ENCODE measurements around the gene USP19. TPM values are rescaled to one million over a fixed set of nuclear protein-coding genes. Genes with fewer than 3 reads are reported as not detected.
A peak's percentile ranks its signal among the peaks of the same experiment; 100 is the strongest.

Gene USP19
- total RNA-seq, 2 experiments from 2014 or later, result 77.8 to 78.2 TPM

- no peaks in the 10 kb centered on the region for H3K9me3 Mint-ChIP-seq
- DNase-seq (no peak), ATAC-seq (ENCODE audit: low read depth) (no peak)
- no peak overlapping the region for H3K4me3 Mint-ChIP-seq
- POLR2A ChIA-PET, result interaction anchor here (1.4 kb wide), 1 partner anchor 37 kb away, joined by 3 read pairs; the partner anchor contains the start of gene USP19
- no peaks in the 10 kb centered on the region for H3K27me3 Mint-ChIP-seq
- peaks cover 14% of the 10 kb centered on the region for H3K4me1 Mint-ChIP-seq
- H3K27ac Mint-ChIP-seq, result no peak overlapping the region
- H3K36me3 Mint-ChIP-seq, result peaks cover 4% of the 10 kb centered on the region
Observed at GRCh38 chr3:49157289-49157688, 36.7 kb upstream of the USP19 start.

- H3K9me3 Mint-ChIP-seq, result no peaks in the 10 kb centered on the region
- POLR2A ChIA-PET, result no interaction called here
- no peak overlapping the region for H3K27ac Mint-ChIP-seq
- ATAC-seq (ENCODE audit: low read depth) (no peak), DNase-seq (no peak)
- no peaks in the 10 kb centered on the region for H3K27me3 Mint-ChIP-seq
- peaks cover 4% of the 10 kb centered on the region for H3K4me1 Mint-ChIP-seq
- H3K36me3 Mint-ChIP-seq, result peaks cover 2% of the 10 kb centered on the region
- no peak overlapping the region for H3K4me3 Mint-ChIP-seq
Observed at GRCh38 chr3:49153349-49153912, 32.8 kb upstream of the USP19 start.

GRCh38 chr3:49151610-49152009 lies 31.0 kb upstream of the USP19 start:
- no peak overlapping the region for H3K4me3 Mint-ChIP-seq
- no peaks in the 10 kb centered on the region for H3K9me3 Mint-ChIP-seq
- no peak for DNase-seq
- ATAC-seq (ENCODE audit: low read depth), result no peak
- no peak overlapping the region for H3K27ac Mint-ChIP-seq
- POLR2A ChIA-PET, result no interaction called here
- no peaks in the 10 kb centered on the region for H3K4me1 Mint-ChIP-seq
- H3K27me3 Mint-ChIP-seq, result no peaks in the 10 kb centered on the region
- no peaks in the 10 kb centered on the region for H3K36me3 Mint-ChIP-seq

GRCh38 chr3:49148159-49148558 lies 27.5 kb upstream of the USP19 start:
- POLR2A ChIA-PET, result interaction anchor here (0.7 to 1.3 kb wide), 2 partner anchors 11 to 35 kb away, joined by 3 to 7 read pairs; no protein-coding TSS in a partner anchor
- no peak overlapping the region for H3K4me3 Mint-ChIP-seq
- no peak for ATAC-seq (ENCODE audit: low read depth)
- no peak overlapping the region for H3K27ac Mint-ChIP-seq
- H3K4me1 Mint-ChIP-seq, result no peaks in the 10 kb centered on the region
- H3K9me3 Mint-ChIP-seq, result no peaks in the 10 kb centered on the region
- no peaks in the 10 kb centered on the region for H3K27me3 Mint-ChIP-seq
- H3K36me3 Mint-ChIP-seq, result no peaks in the 10 kb centered on the region
- DNase-seq, result no peak

- H3K27me3 Mint-ChIP-seq, result peaks cover 4% of the 10 kb centered on the region
- no peak for DNase-seq
- POLR2A ChIA-PET, result no interaction called here
Observed at GRCh38 chr3:49140080-49140479, 19.5 kb upstream of the USP19 start.

GRCh38 chr3:49135499-49135898 lies 14.9 kb upstream of the USP19 start:
- no peaks in the 10 kb centered on the region for H3K36me3 Mint-ChIP-seq
- POLR2A ChIA-PET, result no interaction called here
- no peak for ATAC-seq (ENCODE audit: low read depth)

More at GRCh38 chr3:49140080-49140479, 19.5 kb upstream of the USP19 start:
- no peak for ATAC-seq (ENCODE audit: low read depth)
- Mint-ChIP-seq H3K27ac (no peak overlapping the region), H3K9me3 (no peaks in the 10 kb centered on the region), H3K4me1 (peaks cover 3% of the 10 kb centered on the region), H3K36me3 (no peaks in the 10 kb centered on the region), H3K4me3 (no peak overlapping the region)

GRCh38 chr3:49134471-49135265 lies 14.0 kb upstream of the USP19 start:
- no peaks in the 10 kb centered on the region for H3K36me3 Mint-ChIP-seq
- H3K4me1 Mint-ChIP-seq, result no peaks in the 10 kb centered on the region
- DNase-seq, result no peak
- H3K27ac Mint-ChIP-seq, result peak overlapping the region; percentile 8
- H3K4me3 Mint-ChIP-seq, result no peak overlapping the region
- H3K9me3 Mint-ChIP-seq, result no peaks in the 10 kb centered on the region
- H3K27me3 Mint-ChIP-seq, result peaks cover 16% of the 10 kb centered on the region
- ATAC-seq (ENCODE audit: low read depth), result no peak
- POLR2A ChIA-PET, result no interaction called here

More at GRCh38 chr3:49135499-49135898, 14.9 kb upstream of the USP19 start:
- DNase-seq, result no peak
- Mint-ChIP-seq H3K9me3 (no peaks in the 10 kb centered on the region), H3K4me3 (no peak overlapping the region), H3K4me1 (no peaks in the 10 kb centered on the region), H3K27me3 (peaks cover 16% of the 10 kb centered on the region), H3K27ac (no peak overlapping the region)

GRCh38 chr3:49133226-49133951 lies 12.8 kb upstream of the USP19 start:
- H3K4me3 Mint-ChIP-seq, result no peak overlapping the region
- H3K36me3 Mint-ChIP-seq, result no peaks in the 10 kb centered on the region
- DNase-seq, result no peak
- POLR2A ChIA-PET, result no interaction called here
- no peaks in the 10 kb centered on the region for H3K9me3 Mint-ChIP-seq
- no peak for ATAC-seq (ENCODE audit: low read depth)
- no peak overlapping the region for H3K27ac Mint-ChIP-seq
- H3K27me3 Mint-ChIP-seq, result peaks cover 16% of the 10 kb centered on the region
- H3K4me1 Mint-ChIP-seq, result peaks cover 3% of the 10 kb centered on the region

- Mint-ChIP-seq H3K36me3 (no peaks in the 10 kb centered on the region), H3K27ac (no peak within 1 kb of the TSS), H3K9me3 (no peaks in the 10 kb centered on the region), H3K27me3 (peaks cover 16% of the 10 kb centered on the region), H3K4me1 (peaks cover 3% of the 10 kb centered on the region), H3K4me3 (no peak within 1 kb of the TSS)
- POLR2A ChIA-PET, result no interaction called here
- ATAC-seq (ENCODE audit: low read depth) (no peak), DNase-seq (no peak)
Observed at GRCh38 chr3:49132437-49133225, 12.0 kb upstream of the USP19 start, which contains the start of gene LAMB2. TSS of gene LAMB2 (minus strand) at chr3:49133050. CDS start at chr3:49132867, 183 bp downstream.

- Mint-ChIP-seq H3K9me3 (no peaks in the 10 kb centered on the region), H3K27me3 (peaks cover 16% of the 10 kb centered on the region), H3K27ac (no peak overlapping the region), H3K4me3 (no peak overlapping the region), H3K4me1 (peaks cover 3% of the 10 kb centered on the region), H3K36me3 (no peaks in the 10 kb centered on the region)
- no peak for DNase-seq
- ATAC-seq (ENCODE audit: low read depth), result no peak
- POLR2A ChIA-PET, result no interaction called here
Observed at GRCh38 chr3:49132073-49132436, 11.4 kb upstream of the USP19 start.

GRCh38 chr3:49131576-49131975 lies 11.0 kb upstream of the USP19 start:
- Mint-ChIP-seq H3K4me3 (no peak overlapping the region), H3K36me3 (no peaks in the 10 kb centered on the region), H3K27me3 (peaks cover 16% of the 10 kb centered on the region), H3K9me3 (no peaks in the 10 kb centered on the region), H3K27ac (no peak overlapping the region), H3K4me1 (peaks cover 3% of the 10 kb centered on the region)
- DNase-seq, result no peak
- POLR2A ChIA-PET, result no interaction called here
- ATAC-seq (ENCODE audit: low read depth), result no peak

GRCh38 chr3:49131040-49131439 lies 10.4 kb upstream of the USP19 start:
- DNase-seq (no peak), ATAC-seq (ENCODE audit: low read depth) (no peak)
- POLR2A ChIA-PET, result no interaction called here
- Mint-ChIP-seq H3K4me1 (peaks cover 3% of the 10 kb centered on the region), H3K9me3 (no peaks in the 10 kb centered on the region), H3K36me3 (no peaks in the 10 kb centered on the region), H3K27ac (no peak overlapping the region), H3K27me3 (peaks cover 16% of the 10 kb centered on the region), H3K4me3 (no peak overlapping the region)

GRCh38 chr3:49124991-49125670 lies 4.5 kb upstream of the USP19 start:
- no peak for ATAC-seq (ENCODE audit: low read depth)
- POLR2A ChIA-PET, result no interaction called here
- no peak for DNase-seq
- H3K27me3 Mint-ChIP-seq, result no peaks in the 10 kb centered on the region
- no peak overlapping the region for H3K4me3 Mint-ChIP-seq
- no peaks in the 10 kb centered on the region for H3K36me3 Mint-ChIP-seq
- no peak overlapping the region for H3K27ac Mint-ChIP-seq
- H3K4me1 Mint-ChIP-seq, result peaks cover 4% of the 10 kb centered on the region
- no peaks in the 10 kb centered on the region for H3K9me3 Mint-ChIP-seq

Data from activated naive CD8-positive, alpha-beta T cell treated with anti-CD3 and anti-CD28 coated beads, Interleukin-2, amount 10 ng/mL, durations not matched to agents 7 days and 5 days (primary cell).